Fibroblast of mammary gland (primary cell): ENCODE results near the gene GAL3ST3.

ENCODE experiments used
- DNase-seq: peaks from one replicate; pipeline ENCODE4 v3.0.0-alpha.2; 2010; ENCODE audit warnings: low read depth
- H3K4me3 ChIP-seq: 2 replicates; pipeline ENCODE4 v1.5.1; 2011; ENCODE audit warnings: low read depth, mild to moderate bottlenecking, low read length, moderate library complexity; ENCODE audit not compliant: control insufficient read depth
- TF ChIP-seq, protein P1 (sequence below): conservative IDR thresholded peaks from 2 replicates; pipeline ENCODE4 v1.5.1; 2011; ENCODE audit warnings: low read depth, low read length, inconsistent platforms; ENCODE audit not compliant: control insufficient read depth, insufficient read depth

Gene GAL3ST3

GRCh38 chr11:66044757-66045156, 4.2 kb downstream of the GAL3ST3 start:
- no peak overlapping the region for H3K4me3 ChIP-seq
- TF ChIP-seq, protein P1, sequence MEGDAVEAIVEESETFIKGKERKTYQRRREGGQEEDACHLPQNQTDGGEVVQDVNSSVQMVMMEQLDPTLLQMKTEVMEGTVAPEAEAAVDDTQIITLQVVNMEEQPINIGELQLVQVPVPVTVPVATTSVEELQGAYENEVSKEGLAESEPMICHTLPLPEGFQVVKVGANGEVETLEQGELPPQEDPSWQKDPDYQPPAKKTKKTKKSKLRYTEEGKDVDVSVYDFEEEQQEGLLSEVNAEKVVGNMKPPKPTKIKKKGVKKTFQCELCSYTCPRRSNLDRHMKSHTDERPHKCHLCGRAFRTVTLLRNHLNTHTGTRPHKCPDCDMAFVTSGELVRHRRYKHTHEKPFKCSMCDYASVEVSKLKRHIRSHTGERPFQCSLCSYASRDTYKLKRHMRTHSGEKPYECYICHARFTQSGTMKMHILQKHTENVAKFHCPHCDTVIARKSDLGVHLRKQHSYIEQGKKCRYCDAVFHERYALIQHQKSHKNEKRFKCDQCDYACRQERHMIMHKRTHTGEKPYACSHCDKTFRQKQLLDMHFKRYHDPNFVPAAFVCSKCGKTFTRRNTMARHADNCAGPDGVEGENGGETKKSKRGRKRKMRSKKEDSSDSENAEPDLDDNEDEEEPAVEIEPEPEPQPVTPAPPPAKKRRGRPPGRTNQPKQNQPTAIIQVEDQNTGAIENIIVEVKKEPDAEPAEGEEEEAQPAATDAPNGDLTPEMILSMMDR = no peak
- DNase-seq = no peak

DNA sequence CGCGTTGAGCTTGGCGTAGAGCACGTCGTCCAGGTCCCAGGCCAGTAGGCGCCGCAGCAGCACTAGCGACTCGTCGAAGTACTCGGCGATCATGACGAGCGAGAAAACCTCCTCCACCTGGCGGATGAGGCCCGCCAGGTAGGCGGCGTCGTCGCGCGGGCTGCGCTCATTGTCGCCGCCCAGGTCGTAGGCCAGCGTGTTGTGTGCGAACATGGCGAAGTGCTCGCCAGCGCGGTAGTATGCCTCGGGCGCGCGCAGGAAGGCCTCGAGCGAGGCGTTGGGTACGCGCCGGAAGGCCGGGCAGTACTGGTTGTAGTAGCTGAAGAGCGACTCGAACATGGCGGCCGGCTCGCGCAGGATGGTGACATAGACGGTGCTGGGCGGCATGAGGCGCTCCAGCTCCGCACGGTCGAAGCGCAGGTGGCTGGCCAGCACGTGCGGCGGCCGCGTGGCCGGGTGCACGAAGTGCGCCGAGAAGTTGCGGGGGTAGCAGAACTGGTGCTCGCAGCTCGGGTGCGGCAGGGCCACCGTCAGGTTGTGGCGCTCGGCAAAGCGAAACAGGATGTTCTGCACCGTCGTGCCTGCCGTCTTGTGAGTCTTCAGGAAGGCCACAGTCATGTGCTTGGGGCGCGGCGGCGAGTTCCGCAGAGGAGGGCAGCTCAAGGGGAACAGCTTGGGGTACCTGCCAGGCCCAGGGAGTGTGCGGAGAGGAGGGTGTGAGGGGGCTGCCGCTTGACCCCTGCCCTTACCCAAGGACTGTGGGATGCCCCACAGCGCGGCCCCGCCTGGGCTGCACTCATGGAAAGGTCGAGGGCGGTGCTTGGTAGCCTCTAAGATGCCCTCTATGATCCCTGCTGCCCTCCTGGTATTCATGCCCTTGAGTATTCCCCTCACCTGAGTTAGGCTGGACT, 5.7 kb downstream of the GAL3ST3 start:
- H3K4me3 ChIP-seq = no peak overlapping the region
- TF ChIP-seq, protein P1 = no peak
- no peak for DNase-seq

- DNase-seq = no peak
- TF ChIP-seq, protein P1 = no peak
Observed at GRCh38 chr11:66042227-66042995, 6.5 kb downstream of the GAL3ST3 start.

GRCh38 chr11:66039765-66040164, 9.2 kb downstream of the GAL3ST3 start:
- no peak overlapping the region for H3K4me3 ChIP-seq
- TF ChIP-seq, protein P1 = no peak
- no peak for DNase-seq

More at GRCh38 chr11:66042227-66042995, 6.5 kb downstream of the GAL3ST3 start:
- no peak overlapping the region for H3K4me3 ChIP-seq

DNA sequence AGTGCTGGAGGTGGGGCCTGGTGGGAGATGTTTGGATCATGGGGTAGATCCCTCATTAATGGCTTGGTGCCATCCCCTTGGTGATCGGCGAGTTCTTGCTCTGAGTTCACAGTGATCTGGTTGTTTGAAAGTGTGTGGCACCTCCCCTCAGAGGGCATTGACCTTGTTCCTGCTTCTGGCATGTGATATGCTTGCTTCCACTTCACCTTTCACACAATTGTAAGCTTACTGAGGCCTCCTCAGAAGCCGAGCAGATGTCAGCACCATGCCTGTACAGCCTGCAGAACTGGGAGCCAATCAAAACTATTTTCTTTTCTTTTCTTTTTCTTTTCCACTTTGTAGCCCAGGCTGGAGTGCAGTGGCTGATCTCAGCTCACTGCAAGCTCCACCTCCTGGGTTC, 11.6 kb downstream of the GAL3ST3 start:
- TF ChIP-seq, protein P1 = no peak
- no peak for DNase-seq
- no peak overlapping the region for H3K4me3 ChIP-seq

DNA sequence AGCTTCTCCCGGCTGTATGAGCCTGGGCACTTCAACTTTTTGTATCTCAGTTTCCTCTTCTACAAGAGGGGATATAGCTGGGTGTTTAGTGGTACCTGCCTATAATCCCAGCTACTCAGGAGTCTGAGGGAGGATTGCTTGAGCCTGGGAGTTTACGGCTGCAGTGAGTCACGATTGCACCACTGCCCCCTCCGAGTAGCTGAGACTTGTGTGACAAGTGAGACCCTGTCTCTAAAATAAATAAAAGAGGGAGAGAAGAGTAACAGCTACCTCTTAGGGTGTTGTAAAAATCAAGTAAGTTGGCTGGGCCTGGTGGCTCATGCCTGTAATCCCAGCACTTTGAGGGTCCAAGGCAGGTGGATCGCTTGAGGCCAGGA, 12.6 kb downstream of the GAL3ST3 start:
- TF ChIP-seq, protein P1 = no peak
- DNase-seq = no peak
- H3K4me3 ChIP-seq = no peak overlapping the region
